ENCODE results near the gene PLEKHM2. TPM values are rescaled to one million over a fixed set of nuclear protein-coding genes. Genes with fewer than 3 reads are reported as not detected.

PLEKHM2 gene
- total and polyA plus RNA-seq, 4 donors = 32.5 to 79.2 (median 63.1) TPM

DNA sequence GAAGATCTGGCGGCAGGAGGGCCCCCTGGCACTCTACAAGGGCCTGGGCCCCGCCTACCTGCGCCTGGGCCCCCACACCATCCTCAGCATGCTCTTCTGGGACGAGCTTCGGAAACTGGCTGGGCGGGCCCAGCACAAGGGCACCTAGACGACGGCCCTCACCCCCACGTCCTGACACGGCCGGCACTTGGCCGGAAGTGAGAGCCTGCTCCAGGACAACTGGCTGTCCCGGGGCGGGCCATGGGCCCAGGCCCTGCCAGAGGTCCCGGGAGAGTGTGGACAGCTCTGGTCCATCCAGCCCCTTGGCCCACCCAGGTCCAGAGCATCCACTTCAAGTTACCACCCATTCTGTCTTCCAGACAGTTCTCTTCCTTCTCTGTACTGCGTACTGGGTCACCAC lies 55.1 kb downstream of the PLEKHM2 start:
- TF ChIP-seq, protein P1, sequence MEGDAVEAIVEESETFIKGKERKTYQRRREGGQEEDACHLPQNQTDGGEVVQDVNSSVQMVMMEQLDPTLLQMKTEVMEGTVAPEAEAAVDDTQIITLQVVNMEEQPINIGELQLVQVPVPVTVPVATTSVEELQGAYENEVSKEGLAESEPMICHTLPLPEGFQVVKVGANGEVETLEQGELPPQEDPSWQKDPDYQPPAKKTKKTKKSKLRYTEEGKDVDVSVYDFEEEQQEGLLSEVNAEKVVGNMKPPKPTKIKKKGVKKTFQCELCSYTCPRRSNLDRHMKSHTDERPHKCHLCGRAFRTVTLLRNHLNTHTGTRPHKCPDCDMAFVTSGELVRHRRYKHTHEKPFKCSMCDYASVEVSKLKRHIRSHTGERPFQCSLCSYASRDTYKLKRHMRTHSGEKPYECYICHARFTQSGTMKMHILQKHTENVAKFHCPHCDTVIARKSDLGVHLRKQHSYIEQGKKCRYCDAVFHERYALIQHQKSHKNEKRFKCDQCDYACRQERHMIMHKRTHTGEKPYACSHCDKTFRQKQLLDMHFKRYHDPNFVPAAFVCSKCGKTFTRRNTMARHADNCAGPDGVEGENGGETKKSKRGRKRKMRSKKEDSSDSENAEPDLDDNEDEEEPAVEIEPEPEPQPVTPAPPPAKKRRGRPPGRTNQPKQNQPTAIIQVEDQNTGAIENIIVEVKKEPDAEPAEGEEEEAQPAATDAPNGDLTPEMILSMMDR (IDR thresholded peaks at IDR 0.05; ENCODE audit: control extremely low read depth, extremely low read depth) = no peak
- Histone ChIP-seq H3K9ac (ENCODE audit: insufficient read depth in 1 of 2, low read length in 2 of 2) (no peak overlapping the region), H3K27ac (ENCODE audit: low read depth in 1 of 2, low read length in 1 of 2) (peak overlapping the region in 1 of 2 donors; percentile 6), H3K4me3 (no peak overlapping the region), H3K27me3 (ENCODE audit: control insufficient read depth in 3 of 3, insufficient read depth in 3 of 3, low read length in 2 of 3) (no peaks in the 10 kb centered on the region), H3K4me1 (ENCODE audit: control insufficient read depth in 5 of 5, insufficient read depth in 5 of 5, low read length in 5 of 5) (peaks cover 0 to 14% (median 7%) of the 10 kb centered on the region in 5 donors), H3K9me3 (ENCODE audit: control insufficient read depth in 4 of 4, insufficient read depth in 3 of 4, low read length in 3 of 4) (no peaks in the 10 kb centered on the region), H3K36me3 (ENCODE audit: control insufficient read depth in 4 of 4, insufficient read depth in 4 of 4, low read length in 4 of 4) (peaks cover 0 to 6% (median 2%) of the 10 kb centered on the region in 4 donors)
- WGBS, 2 donors = 72 to 82% methylated on average over 16 of the region's 16 CpGs
- no peak for ATAC-seq (ENCODE audit: insufficient read depth, low FRiP score)
- DNase-seq = no peak

- no peaks in the 10 kb centered on the region for H3K9me3 ChIP-seq (ENCODE audit: control insufficient read depth in 4 of 4, insufficient read depth in 3 of 4, low read length in 3 of 4)
- no peak for DNase-seq
- no peak overlapping the region for H3K4me3 ChIP-seq
- TF ChIP-seq, protein P1 (IDR thresholded peaks at IDR 0.05; ENCODE audit: control extremely low read depth, extremely low read depth) = no peak
- peaks cover 0 to 14% (median 6%) of the 10 kb centered on the region in 5 donors for H3K4me1 ChIP-seq (ENCODE audit: control insufficient read depth in 5 of 5, insufficient read depth in 5 of 5, low read length in 5 of 5)
- ATAC-seq (ENCODE audit: insufficient read depth, low FRiP score) = no peak
- H3K27me3 ChIP-seq (ENCODE audit: control insufficient read depth in 3 of 3, insufficient read depth in 3 of 3, low read length in 2 of 3) = no peaks in the 10 kb centered on the region
- no peak overlapping the region for H3K9ac ChIP-seq (ENCODE audit: insufficient read depth in 1 of 2, low read length in 2 of 2)
- peak overlapping the region in 1 of 2 donors; percentile 1 for H3K27ac ChIP-seq (ENCODE audit: low read depth in 1 of 2, low read length in 1 of 2)
- peaks cover 0 to 3% (median 0%) of the 10 kb centered on the region in 4 donors for H3K36me3 ChIP-seq (ENCODE audit: control insufficient read depth in 4 of 4, insufficient read depth in 4 of 4, low read length in 4 of 4)
- 91% methylated on average over 7 of the region's 7 CpGs for WGBS, 2 donors
Measured at GRCh38 chr1:15739745-15740144, 55.6 kb downstream of the PLEKHM2 start.

DNA sequence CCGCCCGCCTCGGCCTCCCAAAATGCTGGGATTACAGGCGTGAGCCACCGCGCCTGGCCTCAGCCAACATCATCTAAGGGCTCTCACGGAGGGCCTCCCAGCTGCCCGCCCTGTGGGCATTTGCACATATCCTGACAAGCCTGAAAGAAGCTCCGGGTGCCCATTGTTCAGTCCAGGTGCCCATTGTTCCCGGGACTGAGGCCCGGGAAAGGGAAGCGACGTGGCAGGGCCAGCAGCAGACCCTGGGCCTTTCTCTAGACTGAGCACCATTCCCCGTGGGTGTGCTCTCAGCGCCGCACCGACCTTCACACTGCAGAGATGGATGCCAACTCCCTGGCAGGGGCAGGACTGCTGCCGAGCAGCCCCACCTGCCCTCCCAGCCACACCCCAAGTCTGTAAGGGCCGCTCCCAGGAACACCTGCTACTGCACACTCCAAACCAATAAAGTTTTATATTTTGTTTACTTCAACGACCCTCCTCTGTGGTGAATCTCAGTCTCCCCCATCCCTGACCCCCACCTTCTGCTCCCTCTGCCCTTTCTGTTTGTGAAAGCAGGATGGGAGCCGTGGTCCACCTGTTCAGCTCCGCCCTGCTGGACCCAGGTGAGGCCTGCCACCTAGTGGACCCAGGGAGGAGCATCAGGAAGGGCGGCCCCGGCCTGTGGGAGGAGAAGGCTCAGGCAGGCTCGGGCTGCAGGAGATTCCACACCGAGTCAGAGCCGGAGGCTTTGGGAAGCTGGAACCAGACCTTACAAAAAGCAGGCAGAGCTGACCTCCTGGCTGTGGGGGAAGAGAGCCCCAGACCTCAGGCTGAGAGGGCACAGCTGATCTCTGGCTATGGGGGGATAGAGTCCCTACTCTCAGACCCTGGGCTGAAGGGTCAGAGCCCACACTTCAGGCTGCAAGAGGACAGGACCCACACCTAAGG lies 57.1 kb downstream of the PLEKHM2 start:
- no peaks in the 10 kb centered on the region for H3K9me3 ChIP-seq (ENCODE audit: control insufficient read depth in 4 of 4, insufficient read depth in 3 of 4, low read length in 3 of 4)
- H3K27me3 ChIP-seq (ENCODE audit: control insufficient read depth in 3 of 3, insufficient read depth in 3 of 3, low read length in 2 of 3) = no peaks in the 10 kb centered on the region
- ATAC-seq (ENCODE audit: insufficient read depth, low FRiP score) = peak; percentile 59
- DNase-seq = peak; percentile 68 to 80 (median 78)
- whole genome bisulfite sequencing, 2 donors = 53 to 60% methylated on average over 27 of the region's 27 CpGs
- TF ChIP-seq, protein P1 (IDR thresholded peaks at IDR 0.05; ENCODE audit: control extremely low read depth, extremely low read depth) = peak; percentile 82
- H3K27ac ChIP-seq (ENCODE audit: low read depth in 1 of 2, low read length in 1 of 2) = no peak overlapping the region
- H3K4me1 ChIP-seq (ENCODE audit: control insufficient read depth in 5 of 5, insufficient read depth in 5 of 5, low read length in 5 of 5) = peaks cover 0 to 9% (median 5%) of the 10 kb centered on the region in 5 donors
- H3K4me3 ChIP-seq = no peak overlapping the region
- H3K36me3 ChIP-seq (ENCODE audit: control insufficient read depth in 4 of 4, insufficient read depth in 4 of 4, low read length in 4 of 4) = peaks cover 0 to 3% (median 0%) of the 10 kb centered on the region in 4 donors
- no peak overlapping the region for H3K9ac ChIP-seq (ENCODE audit: insufficient read depth in 1 of 2, low read length in 2 of 2)
